CD4-positive, alpha-beta T cell treated with Interferon gamma for 1 hour (primary cell): ENCODE measurements around the gene FBXL17.
"Not testable (repeated sequence)": the region's sequence is repeated elsewhere in the genome, so short reads cannot be mapped to it uniquely, and the experiment has no call there.

Experiments
- DNase-seq: peaks from one replicate; pipeline ENCODE4 v3.0.0-alpha.2; 2020

The FBXL17 gene

DNA sequence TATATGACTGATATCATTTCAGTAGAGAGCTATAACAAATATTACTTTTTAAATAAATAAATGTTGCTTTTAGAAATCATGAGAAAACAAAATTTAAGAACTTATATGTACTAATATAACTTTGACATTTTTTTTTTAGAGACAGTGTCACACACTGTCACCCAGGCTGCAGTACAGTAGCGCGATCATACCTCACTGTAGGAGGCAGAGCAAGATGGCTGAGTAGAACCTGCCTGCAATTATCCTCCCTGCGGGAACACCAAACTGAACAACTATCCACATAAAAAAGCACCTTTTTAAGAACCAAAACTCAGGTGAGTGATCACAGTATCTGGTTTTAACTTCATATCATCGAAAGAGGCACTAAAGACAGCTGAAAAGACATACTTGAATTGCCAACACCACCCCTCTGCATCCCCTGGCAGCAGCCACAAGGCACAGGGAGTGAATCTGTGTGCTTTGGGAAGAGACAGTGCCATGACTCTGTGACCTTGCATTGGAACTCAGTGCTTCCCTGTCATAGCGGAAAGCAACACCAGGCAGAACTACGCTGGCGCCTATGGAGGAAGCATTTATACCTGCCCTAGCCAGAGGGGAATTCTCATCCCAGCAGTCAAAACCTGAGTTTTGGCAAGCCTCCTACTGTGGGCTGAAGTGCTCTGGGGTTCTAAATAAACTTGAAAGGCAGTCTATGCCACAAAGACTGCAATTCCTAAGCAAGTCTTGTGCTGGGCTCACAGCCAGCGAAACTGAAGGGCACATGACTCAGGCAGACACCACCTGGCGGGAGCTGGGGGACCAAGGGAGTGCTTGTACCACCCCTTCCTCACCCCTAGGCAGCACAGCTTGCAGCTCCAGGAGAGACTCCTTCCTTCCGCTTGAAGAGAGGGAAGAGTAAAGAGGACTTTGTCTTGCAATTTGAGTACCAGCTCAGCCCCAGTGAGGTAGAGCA lies 142.7 kb downstream of the FBXL17 start:
- DNase-seq = no peak

- DNase-seq = no peak
These were observed 143.4 kb downstream of the FBXL17 start for GRCh38 chr5:108238461-108238860.

DNA sequence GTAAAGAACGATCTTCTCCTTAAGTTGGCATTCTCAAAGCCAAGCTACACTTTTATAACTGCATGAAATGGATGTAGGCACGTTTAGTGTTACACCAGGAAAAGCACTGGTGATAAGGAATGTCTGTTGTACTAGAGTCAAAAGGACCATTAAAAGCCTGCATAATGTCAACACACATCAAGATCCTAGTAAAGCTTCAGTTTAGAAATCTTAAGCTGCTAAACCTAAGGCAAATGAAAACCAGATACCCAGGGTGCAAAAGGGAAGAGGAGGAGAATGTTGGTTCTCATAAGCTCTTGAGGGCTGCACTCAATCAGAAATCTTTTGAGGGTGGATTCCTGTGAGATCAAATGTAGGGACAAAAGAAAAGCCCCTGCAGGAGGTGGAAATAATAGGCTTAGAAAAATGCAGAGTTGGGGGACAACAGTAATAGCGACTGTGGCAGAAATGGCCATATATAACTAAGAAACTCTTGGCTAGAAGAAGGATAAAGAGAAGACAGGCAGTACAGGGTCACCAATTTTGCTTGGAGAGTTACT lies 148.2 kb downstream of the FBXL17 start:
- DNase-seq = no peak

DNA sequence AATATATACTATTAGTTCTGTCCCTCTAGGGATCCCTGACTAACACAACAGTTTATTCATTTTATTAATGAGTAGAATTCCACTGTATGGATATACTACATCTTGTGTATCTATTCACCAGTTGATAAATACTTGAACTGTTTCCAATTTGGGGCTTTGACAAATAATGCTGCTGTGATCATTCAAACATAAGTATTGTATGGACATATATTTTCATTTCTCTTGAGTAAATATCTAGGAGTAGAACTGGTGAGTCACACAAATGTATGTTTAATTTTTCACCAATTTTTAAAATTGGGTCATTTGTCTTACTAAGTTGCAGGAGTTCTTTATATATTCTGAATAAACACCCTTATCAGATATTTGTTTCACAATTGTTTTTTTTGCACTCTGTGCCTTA lies 149.1 kb downstream of the FBXL17 start:
- no peak for DNase-seq

GRCh38 chr5:108222011-108222410 lies 159.9 kb downstream of the FBXL17 start:
- DNase-seq = no peak

GRCh38 chr5:108220834-108221233 lies 161.1 kb downstream of the FBXL17 start:
- no peak for DNase-seq

DNA sequence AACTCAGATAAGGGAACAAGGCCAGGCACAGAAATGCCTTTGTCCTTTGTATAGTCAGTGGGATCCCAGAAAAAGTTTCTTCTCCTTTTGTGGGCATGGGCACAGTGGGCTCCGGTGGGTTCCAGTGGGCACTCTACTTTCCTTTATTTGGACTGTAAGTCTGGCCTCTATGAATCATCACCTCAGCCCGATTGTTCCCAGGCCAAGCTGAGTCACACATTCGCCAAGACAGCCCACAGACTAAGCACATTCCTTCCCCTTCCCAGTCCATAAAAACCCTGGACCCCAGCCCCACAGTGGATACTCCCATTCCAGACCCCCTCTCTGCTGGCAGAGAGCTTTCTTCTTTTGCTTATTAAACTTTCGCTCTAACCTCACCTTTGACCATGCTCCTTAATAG lies 165.0 kb downstream of the FBXL17 start:
- DNase-seq = no peak

DNA sequence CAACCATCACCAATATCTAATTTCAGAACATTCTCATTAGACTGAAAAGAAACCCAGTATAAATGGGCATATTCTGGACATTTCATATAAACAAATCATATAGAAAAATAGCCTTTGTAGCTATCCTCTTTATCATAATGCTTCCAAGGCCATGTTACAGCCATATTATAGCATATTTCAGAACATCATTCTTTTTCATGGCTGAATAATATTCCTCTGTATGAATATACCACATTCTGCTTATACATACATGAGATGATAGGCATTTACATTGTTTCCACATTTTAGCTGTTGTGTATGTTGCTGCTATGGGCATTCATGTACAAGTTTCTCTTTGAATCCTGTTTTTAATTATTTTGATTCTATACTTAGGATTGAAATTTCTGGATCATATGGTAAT lies 167.0 kb downstream of the FBXL17 start:
- no peak for DNase-seq

GRCh38 chr5:108212775-108213346 lies 169.0 kb downstream of the FBXL17 start:
- DNase-seq = no peak

GRCh38 chr5:108206707-108207106 lies 175.2 kb downstream of the FBXL17 start:
- no peak for DNase-seq

DNA sequence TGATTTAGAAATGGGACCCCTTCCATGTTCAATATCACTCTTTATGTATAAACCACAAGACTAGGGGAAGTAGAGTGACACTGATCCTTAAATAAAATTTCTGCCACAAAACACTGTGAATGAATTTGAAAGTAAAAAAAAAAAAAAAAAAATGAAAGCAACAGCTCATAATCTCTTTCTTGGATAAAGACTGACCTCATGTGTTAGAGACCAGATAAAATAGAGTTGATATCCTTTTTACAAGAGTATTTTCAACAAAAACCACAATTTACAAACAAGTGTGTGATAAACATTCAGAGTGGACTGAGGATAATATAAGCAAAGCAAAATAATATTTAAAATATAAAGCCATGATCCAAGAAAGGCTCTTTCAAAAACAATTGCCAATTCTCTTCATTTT lies 180.2 kb downstream of the FBXL17 start:
- no peak for DNase-seq

GRCh38 chr5:108196276-108196675 lies 185.6 kb downstream of the FBXL17 start:
- DNase-seq = no peak

DNA sequence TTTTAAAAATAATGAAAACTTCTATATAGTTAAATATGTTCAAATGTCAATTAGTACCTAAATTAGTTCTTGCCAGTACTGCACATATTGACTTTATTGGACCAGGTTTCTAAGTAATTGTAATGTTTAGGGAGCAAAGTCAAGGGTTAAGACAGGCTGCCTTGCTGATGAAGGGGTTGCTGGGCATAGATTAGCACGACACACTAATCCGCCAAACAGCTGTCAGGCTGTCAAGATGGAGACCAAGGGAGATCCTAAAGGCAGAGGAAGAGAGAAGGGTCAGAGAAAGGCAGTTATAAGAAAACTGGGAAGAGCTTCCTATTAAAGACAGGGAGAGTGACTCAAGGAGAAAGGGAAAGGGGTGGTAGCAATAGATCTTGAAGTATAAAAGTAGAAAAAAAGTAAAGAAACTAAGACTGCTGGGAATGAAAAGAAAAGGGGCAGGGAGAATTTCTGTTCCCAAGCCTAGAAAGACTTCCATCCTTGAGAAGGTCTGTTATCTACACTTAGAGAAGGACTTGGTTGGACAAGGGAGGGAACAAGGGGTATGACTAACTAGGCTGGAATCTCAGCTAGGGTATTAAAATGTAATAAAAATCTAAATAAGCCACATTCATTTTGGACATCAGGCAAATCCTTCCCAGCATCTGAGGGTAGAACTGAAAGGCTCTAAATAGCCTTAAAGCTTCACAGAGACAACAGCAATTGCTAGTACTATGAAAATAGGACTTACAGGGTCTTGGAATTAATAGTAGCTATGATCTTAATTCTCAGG lies 188.7 kb downstream of the FBXL17 start:
- DNase-seq = no peak

DNA sequence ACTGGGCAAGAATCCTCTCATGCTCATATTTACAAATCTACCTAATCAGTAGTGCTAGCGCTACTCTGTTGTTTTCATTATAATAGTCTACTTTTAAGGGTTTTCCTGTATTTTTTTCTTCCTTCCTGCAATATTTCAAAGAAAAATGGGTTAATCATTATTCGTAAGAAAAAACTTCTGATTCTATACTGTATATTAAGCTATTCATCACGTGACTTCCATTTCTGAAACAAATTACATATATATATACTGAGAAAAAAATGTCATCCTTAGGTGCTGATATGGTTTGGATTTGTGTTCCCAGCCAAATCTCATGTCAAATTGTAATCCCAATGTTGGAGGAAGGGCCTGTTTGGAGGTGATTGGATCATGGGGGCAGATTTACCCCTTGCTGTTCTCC lies 197.0 kb downstream of the FBXL17 start:
- DNase-seq = no peak

DNA sequence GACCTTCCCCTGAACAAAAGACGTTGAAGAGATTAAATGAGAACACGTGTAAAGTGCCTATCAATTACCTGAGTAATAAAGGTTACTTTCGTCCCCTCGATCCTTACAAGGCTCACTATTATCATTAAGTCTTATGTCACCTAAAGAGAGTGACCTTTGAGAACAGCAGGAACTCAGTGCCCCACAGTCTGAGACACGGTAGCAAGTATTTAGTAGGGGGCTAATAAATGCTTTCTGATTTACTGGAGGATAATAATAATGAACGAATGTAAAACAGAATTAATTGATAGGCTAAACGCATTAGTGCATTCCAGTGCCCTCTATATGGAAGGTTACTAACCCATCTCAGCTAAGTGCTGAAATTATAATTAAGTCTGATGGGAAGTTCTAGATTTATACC lies 199.9 kb downstream of the FBXL17 start:
- no peak for DNase-seq

- DNase-seq = no peak
These were observed 207.6 kb downstream of the FBXL17 start for GRCh38 chr5:108174286-108174685.

- no peak for DNase-seq
These were observed 210.1 kb downstream of the FBXL17 start for GRCh38 chr5:108171759-108172158.

DNA sequence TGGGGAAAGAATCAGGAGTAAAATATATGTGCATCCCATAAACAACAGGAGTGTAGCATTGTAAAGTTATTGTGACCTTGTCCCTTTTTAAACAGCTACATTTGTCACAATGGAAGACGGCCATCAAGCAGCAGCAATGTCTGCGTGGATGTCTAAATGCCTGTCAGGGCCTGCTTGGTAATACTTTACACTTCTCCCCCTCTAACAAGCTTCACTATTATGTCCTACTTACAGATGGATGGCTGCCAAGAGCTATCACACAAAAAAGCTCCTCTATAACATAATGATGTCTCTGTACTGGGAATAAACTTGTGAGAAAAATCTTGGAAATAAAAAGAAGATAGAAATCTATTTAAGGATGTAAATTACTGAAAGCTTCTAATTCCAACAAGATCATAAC lies 213.0 kb downstream of the FBXL17 start:
- DNase-seq = no peak

- no peak for DNase-seq
These were observed 214.7 kb downstream of the FBXL17 start for GRCh38 chr5:108167174-108167573.

DNA sequence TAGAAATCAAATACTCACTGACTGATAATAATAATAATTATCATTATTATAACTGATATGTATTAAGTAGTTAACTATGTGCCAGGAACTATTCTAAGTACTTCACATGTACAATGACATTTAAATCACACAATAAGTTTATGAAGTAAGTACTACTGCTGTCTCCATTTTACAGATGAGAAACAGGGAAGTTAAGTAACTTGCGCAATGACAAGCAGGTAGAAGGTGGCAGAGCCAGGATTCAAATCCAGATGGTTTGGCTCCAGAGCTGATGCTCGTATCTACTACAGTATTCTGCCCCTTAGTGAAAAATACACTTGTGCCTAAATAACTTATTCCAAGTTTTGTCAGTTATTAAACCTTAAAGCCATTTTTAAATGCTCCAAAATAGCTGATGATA lies 217.3 kb downstream of the FBXL17 start:
- no peak for DNase-seq

DNA sequence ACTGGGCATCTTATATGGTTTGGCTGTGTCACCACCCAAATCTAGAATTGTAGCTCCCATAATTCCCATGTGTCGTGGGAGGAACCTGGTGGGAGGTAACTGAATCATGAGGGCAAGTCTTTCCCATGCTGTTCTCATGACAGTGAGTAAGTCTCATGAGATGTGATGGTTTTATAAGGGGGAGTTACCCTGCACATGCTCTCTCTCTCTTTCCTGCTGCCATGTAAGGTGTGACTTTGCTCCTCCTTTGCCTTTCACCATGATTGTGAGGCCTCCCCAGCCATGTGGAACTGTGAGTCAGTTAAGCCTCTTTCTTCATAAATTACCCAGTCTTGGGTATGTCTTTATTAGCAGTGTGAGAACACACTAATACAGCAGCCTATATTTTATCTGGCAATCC lies 229.0 kb downstream of the FBXL17 start:
- not testable (repeated sequence) for DNase-seq

GRCh38 chr5:108149369-108149768 lies 232.5 kb downstream of the FBXL17 start:
- no peak for DNase-seq

DNA sequence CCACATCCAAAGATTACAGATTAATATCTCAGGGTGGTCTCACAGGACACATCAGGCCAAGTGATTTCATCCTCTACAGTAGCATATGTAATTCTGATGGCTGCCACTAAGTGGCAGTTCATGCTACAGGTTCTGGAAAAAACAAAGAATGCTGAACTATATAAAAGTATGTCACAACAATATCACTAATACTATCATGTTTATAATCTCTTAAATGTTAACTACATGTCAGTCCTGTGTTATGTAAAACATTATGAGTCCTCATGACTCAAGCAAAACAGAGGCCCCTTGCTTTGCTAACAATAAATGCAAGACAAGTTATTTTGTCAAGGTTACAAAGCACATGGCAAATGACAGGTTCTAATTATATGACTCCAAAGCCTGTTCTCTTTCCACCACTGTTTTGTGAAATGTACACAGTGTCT lies 233.2 kb downstream of the FBXL17 start:
- DNase-seq = no peak
